Measurements from ENCODE around the gene FOXL3.

Gene FOXL3

GRCh38 chr7:300546-301290 is 10.7 kb downstream of the FOXL3 start:
- no peaks in the 10 kb centered on the region for H3K9me3 ChIP-seq (ENCODE audit: insufficient read depth, low read length)
- no peak overlapping the region for H3K9ac ChIP-seq (ENCODE audit: low read length)
- H3K79me2 ChIP-seq (ENCODE audit: low read length) = no peaks in the 10 kb centered on the region
- H3K4me1 ChIP-seq (ENCODE audit: low read length) = no peaks in the 10 kb centered on the region
- no peak overlapping the region for H3K4me3 ChIP-seq (ENCODE audit: low read length)
- H4K20me1 ChIP-seq (ENCODE audit: insufficient read depth, low read length) = no peaks in the 10 kb centered on the region
- no peak overlapping the region for H2AFZ ChIP-seq (ENCODE audit: low read depth, low read length)
- H3K36me3 ChIP-seq (replicated peaks; ENCODE audit: low read depth, low read length) = no peaks in the 10 kb centered on the region
- H3K27me3 ChIP-seq (ENCODE audit: low read depth, low read length) = no peaks in the 10 kb centered on the region
- TF ChIP-seq EZH2phosphoT487 (IDR thresholded peaks at IDR 0.05; ENCODE audit: low read depth) (no peak), CTCF (IDR thresholded peaks at IDR 0.05; ENCODE audit: low read depth, low read length) (no peak)
- H3K27ac ChIP-seq (ENCODE audit: low read length) = no peak overlapping the region
- H3K4me2 ChIP-seq (ENCODE audit: low read length) = no peak overlapping the region

- no peak overlapping the region for H2AFZ ChIP-seq (ENCODE audit: low read depth, low read length)
- no peaks in the 10 kb centered on the region for H3K9me3 ChIP-seq (ENCODE audit: insufficient read depth, low read length)
- no peak overlapping the region for H3K4me2 ChIP-seq (ENCODE audit: low read length)
- no peaks in the 10 kb centered on the region for H3K27me3 ChIP-seq (ENCODE audit: low read depth, low read length)
- H3K79me2 ChIP-seq (ENCODE audit: low read length) = no peaks in the 10 kb centered on the region
- no peaks in the 10 kb centered on the region for H3K4me1 ChIP-seq (ENCODE audit: low read length)
- H3K36me3 ChIP-seq (replicated peaks; ENCODE audit: low read depth, low read length) = no peaks in the 10 kb centered on the region
- H3K27ac ChIP-seq (ENCODE audit: low read length) = no peak overlapping the region
- no peaks in the 10 kb centered on the region for H4K20me1 ChIP-seq (ENCODE audit: insufficient read depth, low read length)
- H3K9ac ChIP-seq (ENCODE audit: low read length) = no peak overlapping the region
- TF ChIP-seq EZH2phosphoT487 (IDR thresholded peaks at IDR 0.05; ENCODE audit: low read depth) (no peak), CTCF (IDR thresholded peaks at IDR 0.05; ENCODE audit: low read depth, low read length) (no peak)
- no peak overlapping the region for H3K4me3 ChIP-seq (ENCODE audit: low read length)
Observed at GRCh38 chr7:301291-302053, 11.5 kb downstream of the FOXL3 start.

GRCh38 chr7:302054-302992 is 12.4 kb downstream of the FOXL3 start:
- no peak overlapping the region for H3K4me2 ChIP-seq (ENCODE audit: low read length)
- no peaks in the 10 kb centered on the region for H3K36me3 ChIP-seq (replicated peaks; ENCODE audit: low read depth, low read length)
- no peak overlapping the region for H3K9ac ChIP-seq (ENCODE audit: low read length)
- H4K20me1 ChIP-seq (ENCODE audit: insufficient read depth, low read length) = no peaks in the 10 kb centered on the region
- no peak overlapping the region for H3K4me3 ChIP-seq (ENCODE audit: low read length)
- H3K27ac ChIP-seq (ENCODE audit: low read length) = no peak overlapping the region
- H3K4me1 ChIP-seq (ENCODE audit: low read length) = no peaks in the 10 kb centered on the region
- H2AFZ ChIP-seq (ENCODE audit: low read depth, low read length) = no peak overlapping the region
- H3K27me3 ChIP-seq (ENCODE audit: low read depth, low read length) = no peaks in the 10 kb centered on the region
- no peak for TF ChIP-seq EZH2phosphoT487 (IDR thresholded peaks at IDR 0.05; ENCODE audit: low read depth)
- no peak for TF ChIP-seq CTCF (IDR thresholded peaks at IDR 0.05; ENCODE audit: low read depth, low read length)
- H3K9me3 ChIP-seq (ENCODE audit: insufficient read depth, low read length) = no peaks in the 10 kb centered on the region
- H3K79me2 ChIP-seq (ENCODE audit: low read length) = no peaks in the 10 kb centered on the region
